ENCODE measurements around the gene RALGPS2. TPM values are rescaled to one million over a fixed set of nuclear protein-coding genes. Genes with fewer than 3 reads are reported as not detected.
A peak's percentile ranks its signal among the peaks of the same experiment; 100 is the strongest.

Gene RALGPS2
- total and polyA plus RNA-seq, 2 of the 8 experiments (the other 6 are each of a cell fraction or from before 2014, with no cell fraction given) = 6.7 to 38.0 TPM

- H3K4me1 ChIP-seq (replicated peaks in 1 of 4; ENCODE audit: control insufficient read depth in 3 of 4, insufficient read depth in 4 of 4, low read length in 3 of 4) = peaks cover 5 to 15% (median 11%) of the 10 kb centered on the region in 4 experiments; a peak in 5 of 7 replicates
- peak overlapping the region; percentile 6 for H4K5ac ChIP-seq (ENCODE audit: insufficient read length, low read depth, low read length)
- no peak overlapping the region for H4K8ac ChIP-seq (ENCODE audit: extremely low read depth, insufficient read depth, low read length)
- no peak overlapping the region for H3K23ac ChIP-seq (ENCODE audit: insufficient read length)
- H3K9me3 ChIP-seq (ENCODE audit: insufficient read depth in 2 of 2, low read depth in 1 of 2, low read length in 1 of 2) = no peaks in the 10 kb centered on the region
- no peak overlapping the region for H3K27ac ChIP-seq (ENCODE audit: low read depth, low read length)
- H2AFZ ChIP-seq (ENCODE audit: low read length) = no peak overlapping the region
- no peak overlapping the region for H2AK5ac ChIP-seq (ENCODE audit: low read depth, low read length)
- no peak overlapping the region for H3K4me3 ChIP-seq (ENCODE audit: extremely low read depth in 1 of 4, insufficient read depth in 2 of 4, low read depth in 3 of 4, low read length in 4 of 4)
- no peak overlapping the region for H2BK20ac ChIP-seq (ENCODE audit: low read length)
- FAIRE-seq (no peak), DNase-seq (ENCODE audit: low read depth in 1 of 2, low spot score in 2 of 2) (no peak)
- no peak overlapping the region for H3K4ac ChIP-seq (replicated peaks; ENCODE audit: insufficient read length, low read depth, low read length)
- no peak overlapping the region for H2BK5ac ChIP-seq (ENCODE audit: low read depth, low read length)
- H3K79me2 ChIP-seq (ENCODE audit: control insufficient read depth in 1 of 2, insufficient read depth in 2 of 2, low read length in 2 of 2) = no peaks in the 10 kb centered on the region
- no peak overlapping the region for H3K56ac ChIP-seq (replicated peaks; ENCODE audit: insufficient read length, low read depth, low read length)
- no peak for TF ChIP-seq MAX (IDR thresholded peaks at IDR 0.05)
- no peak for TF ChIP-seq RAD21 (IDR thresholded peaks at IDR 0.05 in 1 of 2, conservative IDR thresholded peaks at IDR 0.05 in 1 of 2; ENCODE audit: low read depth in 2 of 2, low read length in 2 of 2)
- TF ChIP-seq HDAC2 (IDR thresholded peaks at IDR 0.05; ENCODE audit: borderline replicate concordance in 1 of 2, low read depth in 2 of 2, low read length in 2 of 2) = no peak
- TF ChIP-seq SP1 (IDR thresholded peaks at IDR 0.05; ENCODE audit: low read depth, low read length) = no peak
- no peak for TF ChIP-seq SP2 (IDR thresholded peaks at IDR 0.05; ENCODE audit: low read length)
- TF ChIP-seq USF2 (IDR thresholded peaks at IDR 0.05; ENCODE audit: low read length) = no peak
- WGBS, 2 experiments (ENCODE audit: extremely low coverage in 1 of 2, insufficient coverage in 1 of 2, insufficient read length in 1 of 2, insufficient replicate concordance in 2 of 2, low coverage in 1 of 2, low lambda C conversion rate in 2 of 2, missing lambda C conversion rate in 1 of 2) = 87% methylated on average over 4 of the region's 4 CpGs; no CpG with 5 or more reads in 1 of the 2 experiments
- H4K20me1 ChIP-seq (replicated peaks in 1 of 2; ENCODE audit: control insufficient read depth in 1 of 2, insufficient read depth in 2 of 2, low read length in 2 of 2) = no peaks in the 10 kb centered on the region
- no peaks in the 10 kb centered on the region for H3K23me2 ChIP-seq (ENCODE audit: low read depth, low read length)
- H2BK120ac ChIP-seq (replicated peaks; ENCODE audit: low read depth, low read length) = no peak overlapping the region
- H3K4me2 ChIP-seq (ENCODE audit: insufficient read depth in 1 of 2, low read depth in 2 of 2, low read length in 2 of 2) = no peak overlapping the region
- POLR2A ChIA-PET (ENCODE audit: partially characterized antibody) = no interaction called here
- CTCF ChIA-PET (ENCODE audit: partially characterized antibody) = no interaction called here
- no peak overlapping the region for H2BK12ac ChIP-seq (ENCODE audit: low read depth, low read length)
- no peak overlapping the region for H3K9ac ChIP-seq (replicated peaks in 1 of 4; ENCODE audit: extremely low read depth in 1 of 4, low read depth in 3 of 4, low read length in 3 of 4)
- no peaks in the 10 kb centered on the region for H3K79me1 ChIP-seq (ENCODE audit: low read depth, low read length)
- H3K27me3 ChIP-seq (replicated peaks in 1 of 4; ENCODE audit: control insufficient read depth in 3 of 4, extremely low read depth in 1 of 4, insufficient read depth in 3 of 4, low read length in 3 of 4) = no peaks in the 10 kb centered on the region
- no peak overlapping the region for H4K91ac ChIP-seq (replicated peaks; ENCODE audit: insufficient read length, low read length)
- H3K18ac ChIP-seq (ENCODE audit: extremely low read depth, low read length) = no peak overlapping the region
- no peak overlapping the region for H3K14ac ChIP-seq (ENCODE audit: insufficient read length)
- no peaks in the 10 kb centered on the region for H3K36me3 ChIP-seq (ENCODE audit: control insufficient read depth in 2 of 4, insufficient read depth in 4 of 4, low read length in 3 of 4)
- no peak overlapping the region for H2BK15ac ChIP-seq (ENCODE audit: low read length)
Measured at GRCh38 chr1:178928041-178928440, 203.0 kb downstream of the RALGPS2 start.
